Measurements from ENCODE around the gene CREG2.

- TF ChIP-seq CTCF (conservative IDR thresholded peaks at IDR 0.05; ENCODE audit: low read depth in 2 of 2) (no peak), CREB1 (CRISPR knock-in tag; IDR thresholded peaks at IDR 0.05; ENCODE audit: low read depth) (no peak)
These were observed 47.9 kb downstream of the CREG2 start for GRCh38 chr2:101339266-101339880.

All from GM23338 (cell line).